ENCODE measurements around the gene BTBD2. TPM values are rescaled to one million over a fixed set of nuclear protein-coding genes. Genes with fewer than 3 reads are reported as not detected.

BTBD2 gene
- total RNA-seq, 1 donor from 2014 or later: 65.7 TPM

DNA sequence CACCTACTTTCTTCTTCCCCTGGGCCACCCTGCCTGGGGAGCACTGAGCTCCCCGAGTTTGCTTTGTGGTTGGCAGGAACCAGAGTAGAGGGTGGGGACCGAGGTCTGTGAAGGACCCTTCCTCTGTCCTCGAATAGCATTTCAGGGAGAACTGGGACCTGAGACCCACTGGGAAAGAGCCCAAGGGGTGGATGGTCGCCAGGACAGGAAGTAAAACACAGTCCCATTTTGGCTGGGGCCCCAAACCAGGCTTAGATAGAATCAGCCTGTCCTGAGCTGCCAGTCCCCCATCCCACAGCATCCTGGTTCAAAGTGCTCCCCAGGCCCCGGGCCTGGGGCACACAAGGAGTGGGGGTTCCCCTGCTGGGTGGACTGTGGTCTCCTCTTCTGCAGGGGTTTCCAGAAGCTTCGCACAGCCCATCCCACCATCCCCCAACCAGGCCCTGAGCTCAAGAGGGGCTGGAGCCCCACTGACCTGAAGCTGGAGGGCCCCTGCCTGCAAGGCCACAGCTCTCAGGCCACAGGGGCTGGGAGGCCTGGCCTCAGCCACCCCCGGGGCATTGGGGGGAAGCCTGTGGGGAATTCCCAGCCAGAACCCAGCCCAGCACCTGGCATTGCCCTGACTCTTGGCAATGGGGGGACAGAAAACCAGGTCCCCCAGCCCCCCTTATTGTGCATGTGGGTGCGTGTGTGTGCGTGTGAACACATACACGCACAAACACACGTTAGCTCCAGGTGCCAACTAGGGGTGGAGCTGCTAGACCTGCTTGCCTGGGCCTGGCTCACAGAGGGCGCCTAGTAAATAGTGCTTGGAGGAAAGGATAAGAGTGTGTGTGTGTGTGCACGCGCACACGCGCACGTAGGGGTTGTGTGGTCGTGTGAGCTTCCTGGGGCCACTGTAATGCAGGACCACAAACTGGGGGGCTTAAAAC, 36.5 kb upstream of the BTBD2 start:
- intact Hi-C loops (cut with DNase I): no loop called here
- DNase-seq (ENCODE audit: low spot score) (peak; percentile 78), ATAC-seq (no peak)

DNA sequence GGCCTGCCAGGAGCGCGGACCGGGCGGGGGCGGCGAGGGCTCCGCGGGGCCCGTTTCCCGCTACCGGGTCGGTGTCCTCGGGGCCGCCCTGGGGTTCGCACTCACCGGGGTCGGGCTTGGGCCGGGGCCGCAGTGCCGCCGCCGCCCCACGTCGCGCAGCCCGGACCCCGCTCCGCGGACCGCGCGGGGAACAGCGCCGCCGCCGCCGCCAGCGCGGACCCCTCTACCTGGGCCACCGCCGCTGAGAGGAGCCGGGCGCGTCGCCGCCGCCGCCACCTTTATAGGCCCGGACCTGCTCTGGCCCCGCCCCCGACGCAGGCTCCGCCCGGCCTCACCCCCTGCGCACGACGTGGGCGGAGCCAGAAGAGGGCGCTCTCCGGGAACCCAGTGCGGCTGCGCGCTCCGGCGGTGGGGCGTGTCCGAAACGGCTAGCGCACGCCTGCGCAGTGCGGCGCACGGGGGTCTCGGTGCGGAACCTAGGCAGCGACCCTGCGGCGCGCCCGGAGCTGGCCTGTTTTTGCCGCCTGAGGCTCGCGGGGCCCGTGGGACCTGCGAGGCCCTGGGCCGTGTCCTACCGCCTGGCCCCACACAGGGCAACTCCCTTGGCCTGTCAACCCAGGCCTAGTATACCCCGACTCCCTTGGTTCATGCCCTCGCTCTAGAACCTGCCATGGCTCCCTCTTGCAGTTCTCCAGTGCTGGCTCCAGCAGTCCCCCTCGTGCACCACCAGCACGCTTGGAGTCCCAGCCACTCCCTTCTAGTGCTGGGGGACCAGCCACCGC, 35.7 kb upstream of the BTBD2 start, which contains the start of gene MKNK2:
TSS of gene MKNK2 (minus strand) at position 254 of the 782 bp plus-strand sequence. CDS start 393 bp downstream, outside the sequence.
- intact Hi-C loops (cut with DNase I): no loop called here
- DNase-seq (ENCODE audit: low spot score) (peak; percentile 97), ATAC-seq (peak; percentile 67)

DNA sequence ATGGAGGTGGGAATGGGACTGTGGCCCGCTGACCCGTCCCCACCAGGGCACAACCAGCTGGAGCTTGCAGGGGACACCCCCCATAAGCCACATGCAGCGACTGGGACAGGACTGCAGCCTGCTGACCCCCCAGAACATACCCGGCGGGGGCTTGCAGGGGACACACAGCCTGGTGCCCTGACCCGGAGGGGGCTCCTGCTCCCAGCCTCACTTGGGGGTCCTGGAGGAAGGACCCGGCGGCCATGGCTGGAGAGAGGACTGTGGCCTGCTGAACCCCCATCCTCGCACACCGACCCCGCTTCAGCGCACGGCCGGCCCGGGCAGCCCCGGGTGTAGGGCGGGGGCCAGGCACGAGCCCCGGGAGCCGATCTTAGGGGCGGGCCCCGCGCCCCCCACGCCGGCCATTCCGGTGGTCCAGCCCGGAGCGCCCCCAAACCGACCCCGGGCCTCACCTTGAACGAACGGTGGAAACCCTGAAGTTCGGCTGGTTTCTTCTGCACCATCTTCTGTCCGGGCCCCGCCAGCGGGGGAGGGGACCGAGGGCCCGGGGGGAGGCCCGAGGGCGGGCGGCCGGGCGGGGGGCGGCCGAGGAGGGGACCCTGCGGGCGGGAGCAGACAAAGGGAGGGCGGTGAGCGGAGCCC, 35.0 kb upstream of the BTBD2 start:
- DNase-seq (ENCODE audit: low spot score) (peak; percentile 72), ATAC-seq (peak; percentile 8)
- intact Hi-C loops (cut with DNase I): no loop called here

DNA sequence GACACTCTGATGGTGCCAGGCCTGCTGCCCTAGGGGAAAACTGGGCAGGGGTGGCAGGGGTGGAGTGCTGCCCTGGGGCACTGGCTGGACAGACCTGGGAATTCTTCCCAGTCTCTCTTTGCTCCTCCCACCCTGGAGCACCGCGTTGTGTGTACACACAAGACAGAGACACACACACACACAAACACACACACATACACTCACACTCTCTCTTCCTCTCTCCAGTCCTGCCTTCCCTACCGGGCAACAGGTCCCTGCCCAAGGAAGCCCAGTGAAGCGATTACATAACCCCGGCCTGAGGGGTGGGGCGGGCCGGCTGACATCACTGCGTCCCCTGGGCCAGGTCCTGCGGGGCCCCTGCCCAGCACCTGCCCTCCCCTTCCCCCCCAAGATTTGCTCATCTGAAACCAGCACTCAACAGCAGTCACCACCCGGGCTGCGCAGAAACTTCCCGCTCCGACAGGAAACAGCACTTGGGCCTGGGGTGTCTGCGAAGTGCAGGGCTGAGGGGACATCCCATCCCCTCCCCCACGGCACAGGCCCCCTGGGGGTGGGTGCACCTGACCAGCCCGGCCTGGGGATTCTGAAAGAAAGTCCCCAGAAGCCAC, 34.3 kb upstream of the BTBD2 start:
- DNase-seq (ENCODE audit: low spot score) (peak; percentile 86), ATAC-seq (peak; percentile 82)
- intact Hi-C loops (cut with DNase I): no loop called here

DNA sequence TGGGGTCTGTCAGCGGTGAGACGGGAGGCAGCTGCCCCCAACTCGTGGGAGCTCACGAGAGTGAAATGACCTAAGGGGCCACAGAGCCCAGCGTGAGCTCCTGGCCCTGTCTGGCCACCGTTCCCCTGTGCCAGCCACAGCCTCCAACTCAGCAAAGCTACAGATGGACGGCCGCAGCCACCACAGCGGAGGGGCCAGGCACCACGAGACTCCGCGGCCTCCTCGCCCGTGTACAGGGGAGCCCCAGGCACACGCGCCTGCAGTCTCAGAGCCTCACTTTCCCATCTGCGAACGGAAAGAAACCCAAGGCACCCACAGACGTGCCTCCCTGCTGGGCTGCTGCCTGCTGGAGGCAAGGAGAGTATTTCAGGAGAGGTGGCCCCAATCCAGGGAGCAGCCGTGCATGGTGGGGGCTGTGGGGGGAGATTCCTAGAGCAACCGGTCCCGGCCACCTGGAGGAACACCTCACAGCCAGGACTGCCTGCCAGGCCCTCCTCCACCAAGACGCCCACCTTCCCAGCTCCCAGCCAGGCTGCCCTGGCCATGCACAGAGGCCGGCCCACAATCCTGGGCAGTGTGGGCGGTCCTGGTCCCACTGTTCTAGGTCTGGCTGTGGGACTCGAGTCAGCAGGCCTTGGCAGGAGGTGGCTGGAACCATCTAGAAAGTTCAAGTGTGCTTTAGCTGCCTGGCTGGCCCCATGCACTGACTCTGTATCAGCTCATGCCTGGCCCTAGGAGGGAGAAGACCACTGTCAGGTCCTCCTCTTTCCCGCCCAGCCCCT, 33.6 kb upstream of the BTBD2 start:
- DNase-seq (ENCODE audit: low spot score) (peak; percentile 74), ATAC-seq (peak; percentile 18)
- intact Hi-C loops (cut with DNase I): no loop called here

DNA sequence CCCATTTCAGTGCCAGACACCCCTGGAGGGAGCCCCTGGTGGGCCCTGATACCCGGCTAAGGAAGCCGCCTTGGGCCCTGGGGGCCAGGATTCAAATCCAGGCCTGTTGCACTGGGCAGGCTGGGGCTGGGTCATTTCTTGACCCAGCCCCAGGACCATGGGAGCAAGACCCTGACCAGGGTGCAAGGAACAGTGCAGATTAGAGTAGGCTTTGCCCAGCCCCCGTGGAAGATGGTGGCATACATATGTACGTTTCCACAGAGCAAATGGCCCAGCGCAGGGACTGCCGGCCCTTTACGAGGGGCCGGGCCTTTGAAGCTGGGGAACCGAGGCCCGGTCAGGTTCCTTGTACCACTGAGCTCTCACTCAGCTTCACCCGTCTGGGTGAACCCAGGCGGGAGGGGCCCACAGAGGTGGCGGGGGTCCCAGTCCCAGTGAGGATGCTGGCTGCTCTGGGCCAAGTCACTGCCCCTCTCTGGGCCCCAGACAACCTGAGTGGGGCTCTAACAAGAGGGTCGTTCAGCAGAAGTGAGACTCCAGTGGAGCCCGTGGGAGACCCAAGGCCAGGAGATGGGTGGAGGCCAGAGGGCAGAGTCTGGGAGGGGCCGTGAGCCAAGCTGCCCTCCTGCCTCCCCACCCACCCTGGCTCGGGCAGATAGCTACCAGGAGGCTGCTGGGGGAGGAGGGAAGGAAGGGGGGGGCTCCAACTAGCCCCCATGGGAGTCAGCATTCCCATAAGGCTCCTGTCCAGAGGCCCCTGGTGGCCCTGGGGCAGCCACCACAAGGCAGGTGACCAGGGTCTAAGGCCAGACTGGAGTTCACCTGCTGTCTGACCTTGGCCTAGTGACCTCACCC, 32.8 kb upstream of the BTBD2 start:
- intact Hi-C loops (cut with DNase I): no loop called here
- DNase-seq (ENCODE audit: low spot score) (no peak), ATAC-seq (no peak)

DNA sequence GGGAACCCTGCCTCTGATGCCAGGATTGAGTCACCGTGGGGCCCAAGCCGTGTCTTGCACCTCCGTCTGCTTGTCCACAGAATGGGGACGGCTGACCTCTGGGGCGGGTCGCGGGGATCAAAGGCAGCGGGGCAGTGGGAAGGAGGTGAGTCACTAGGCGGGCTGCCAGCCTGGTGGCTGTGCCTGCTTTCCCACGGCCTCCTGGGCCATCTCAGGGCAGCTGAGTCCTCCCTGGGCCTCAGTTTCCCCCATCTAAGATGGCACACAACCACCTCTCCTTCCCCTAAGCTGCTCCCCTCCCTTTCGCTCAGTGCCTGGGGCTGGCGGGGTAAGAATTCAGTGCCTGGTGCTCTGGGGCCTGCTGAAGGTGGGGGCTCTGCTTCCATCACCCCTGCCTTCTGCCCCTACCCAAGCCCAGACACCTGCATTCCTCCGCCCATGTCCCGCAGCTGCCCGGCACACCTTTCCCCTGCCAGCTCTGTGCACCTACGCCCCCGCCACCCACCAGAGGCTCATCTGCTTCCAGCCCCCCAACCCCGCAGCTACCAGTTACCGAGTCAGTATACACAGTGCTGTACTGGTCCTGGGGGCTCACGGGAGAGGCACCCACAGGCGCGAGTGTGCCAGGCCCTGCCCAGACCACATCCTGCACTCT, 32.1 kb upstream of the BTBD2 start:
- no peak for ATAC-seq
- peak; percentile 70 for DNase-seq (ENCODE audit: low spot score)
- intact Hi-C loops (cut with DNase I): no loop called here

DNA sequence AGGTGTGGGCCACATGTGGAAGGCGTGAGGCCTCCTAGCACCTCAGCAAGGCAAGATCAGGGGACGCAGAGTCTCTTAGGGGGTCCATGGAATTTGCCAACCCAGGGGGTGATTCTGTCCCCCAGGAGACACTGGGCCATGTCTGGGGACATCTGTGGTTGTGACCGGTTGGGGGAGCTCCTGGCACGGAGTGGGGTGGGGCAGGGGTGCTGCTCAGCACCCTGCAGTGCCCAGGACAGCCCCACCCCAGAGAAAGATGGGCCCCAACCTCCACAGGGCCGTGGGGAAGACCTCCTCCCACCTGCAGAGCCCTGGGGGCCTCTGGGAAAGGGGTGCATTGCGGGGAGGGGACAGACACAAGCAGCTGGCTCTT, 31.5 kb upstream of the BTBD2 start:
- DNase-seq (ENCODE audit: low spot score) (no peak), ATAC-seq (no peak)
- intact Hi-C loops (cut with DNase I): no loop called here

DNA sequence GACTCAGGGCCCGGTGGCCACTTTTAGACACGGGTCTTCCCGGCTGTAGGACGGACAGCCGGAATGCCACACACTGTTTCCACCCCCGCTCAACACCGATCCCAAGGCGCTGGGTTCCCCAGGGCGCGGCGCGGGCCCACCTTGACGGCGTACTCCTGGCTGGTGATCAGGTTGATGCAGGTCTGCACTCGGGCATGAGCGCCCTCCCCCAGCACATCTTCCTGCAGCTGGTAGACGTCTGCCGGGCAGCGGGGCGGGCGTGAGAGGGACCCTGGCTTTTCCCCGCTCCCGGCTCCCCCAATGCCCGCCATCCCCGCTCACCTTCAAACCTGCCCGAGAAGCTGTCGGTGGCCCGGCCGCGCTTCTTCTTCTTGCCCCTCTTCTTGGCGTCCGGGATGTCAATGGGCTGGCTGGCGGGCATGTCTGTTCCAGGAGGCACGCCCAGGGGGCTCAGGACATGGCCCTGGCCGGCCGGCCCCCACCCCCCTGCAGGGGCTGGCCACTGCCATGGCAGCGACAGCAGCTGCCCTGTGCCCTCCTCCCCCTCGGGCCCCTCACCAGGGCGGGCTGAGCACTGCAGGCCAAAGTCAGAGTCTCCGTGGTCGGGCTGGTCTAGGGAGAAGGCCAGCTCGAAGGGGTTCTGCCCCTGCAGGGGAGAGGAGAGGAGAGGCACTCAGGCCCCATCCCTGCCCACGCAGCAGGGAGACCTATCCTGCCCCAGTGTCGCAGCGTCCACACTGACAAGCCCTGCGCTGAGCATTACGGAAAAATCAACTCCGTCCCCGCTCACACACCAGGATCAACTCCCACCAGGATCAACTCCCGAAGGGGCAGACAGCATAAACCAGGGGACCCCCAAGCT, 30.8 kb upstream of the BTBD2 start:
- intact Hi-C loops (cut with DNase I): no loop called here
- ATAC-seq: no peak
- peak; percentile 53 for DNase-seq (ENCODE audit: low spot score)

DNA sequence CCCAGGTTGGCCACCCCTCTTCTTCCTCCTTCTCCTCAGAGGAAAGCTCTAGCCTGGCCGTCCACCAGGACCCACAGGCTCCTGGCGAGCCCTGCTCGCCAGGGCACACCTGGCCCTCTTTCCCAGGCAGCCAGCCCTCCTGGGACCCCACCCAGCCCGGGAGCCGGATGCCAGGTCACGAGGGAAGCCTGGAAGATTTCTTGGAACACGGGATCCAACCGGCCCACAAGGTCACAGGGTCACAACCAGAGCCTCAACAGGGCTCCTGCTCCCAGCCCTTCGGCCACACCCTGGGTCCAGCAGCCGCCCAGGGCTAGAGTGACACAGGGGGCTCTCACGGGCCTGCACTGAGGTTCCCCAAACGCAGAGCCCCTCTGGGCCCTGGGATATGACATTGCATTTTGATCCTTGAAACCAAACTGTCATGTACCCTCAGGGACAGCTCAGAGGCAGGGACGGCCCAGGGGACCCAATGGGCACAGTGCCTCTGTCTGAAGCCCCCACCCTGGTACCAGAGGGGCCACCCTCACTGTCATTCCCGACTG, 30.1 kb upstream of the BTBD2 start:
- ATAC-seq (no peak), DNase-seq (ENCODE audit: low spot score) (peak; percentile 66)
- intact Hi-C loops (cut with DNase I): no loop called here

DNA sequence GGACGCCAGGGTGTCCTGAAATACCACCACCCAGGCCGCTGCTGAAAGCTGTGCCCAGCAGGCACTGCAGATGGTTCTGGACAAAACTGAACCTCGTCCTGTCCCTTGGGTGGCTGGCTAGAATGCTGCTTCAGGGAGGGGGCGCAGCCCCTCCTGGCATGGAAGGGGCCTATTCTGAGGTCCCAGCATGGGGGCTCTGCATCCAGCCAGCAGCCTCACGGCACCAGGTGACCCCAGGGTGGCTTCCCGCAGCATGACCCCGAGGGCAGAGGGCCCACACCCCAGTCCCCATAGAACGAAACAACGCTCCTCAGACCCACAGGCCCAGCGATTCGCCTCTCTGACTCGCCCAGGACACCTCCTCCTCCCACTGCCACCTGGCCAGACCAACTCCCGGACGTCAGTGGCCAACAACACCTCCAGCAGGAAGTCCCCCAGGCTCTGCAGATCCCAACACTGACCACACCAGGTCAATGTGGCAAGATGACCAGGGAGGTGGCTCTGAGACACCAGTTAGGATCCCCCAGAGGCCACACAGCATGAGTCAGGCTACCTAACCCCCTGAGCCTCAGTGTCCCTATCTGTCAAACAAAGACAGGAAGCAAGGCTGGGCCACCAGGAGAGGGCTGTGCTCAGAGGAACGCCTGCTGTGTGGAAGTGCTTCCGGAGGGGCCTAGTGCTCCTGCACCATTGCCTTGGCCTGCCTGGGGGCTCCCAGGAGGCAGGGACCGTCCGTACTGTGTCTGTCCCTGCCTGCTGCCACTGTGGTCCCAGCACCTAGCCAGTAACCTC, 29.4 kb upstream of the BTBD2 start:
- ATAC-seq: no peak
- no peak for DNase-seq (ENCODE audit: low spot score)
- intact Hi-C loops (cut with DNase I): no loop called here

DNA sequence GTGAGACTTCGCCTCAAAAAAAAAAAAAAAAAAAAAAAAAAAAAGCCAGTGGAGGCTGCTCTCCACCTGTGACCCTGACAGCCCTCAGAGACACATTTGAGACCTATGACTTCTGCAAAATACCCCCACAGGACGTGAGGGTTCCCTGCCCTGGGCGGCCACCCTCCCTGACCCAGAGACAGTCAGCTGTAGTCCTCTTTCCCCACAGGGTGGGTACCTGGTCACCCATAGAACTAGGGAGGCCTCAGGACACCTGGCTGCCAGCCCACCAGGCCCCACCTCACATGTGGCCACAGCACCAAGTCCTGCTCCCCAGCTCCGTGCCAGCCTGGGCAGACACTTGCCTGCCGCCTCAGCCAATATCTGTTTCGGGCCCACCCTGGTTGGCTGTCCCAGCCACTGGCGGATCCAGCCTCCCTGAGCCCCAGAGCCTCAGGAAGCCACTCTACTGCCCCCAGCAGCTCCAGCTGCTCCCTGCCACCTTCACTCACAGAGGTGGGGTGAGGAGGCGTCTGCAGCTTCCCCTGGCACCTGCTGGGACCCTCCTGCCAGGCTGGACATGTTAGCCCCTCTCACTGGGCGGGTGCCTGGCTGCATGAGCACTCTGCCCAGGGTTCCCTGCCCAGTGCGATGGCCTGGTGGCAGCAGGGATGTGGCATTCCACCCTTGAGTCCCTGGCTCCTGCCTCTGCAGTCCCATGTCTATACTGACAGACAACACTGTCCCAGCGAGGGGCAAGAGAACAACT, 28.6 kb upstream of the BTBD2 start:
- ATAC-seq (no peak), DNase-seq (ENCODE audit: low spot score) (peak; percentile 68)
- intact Hi-C loops (cut with DNase I): no loop called here

DNA sequence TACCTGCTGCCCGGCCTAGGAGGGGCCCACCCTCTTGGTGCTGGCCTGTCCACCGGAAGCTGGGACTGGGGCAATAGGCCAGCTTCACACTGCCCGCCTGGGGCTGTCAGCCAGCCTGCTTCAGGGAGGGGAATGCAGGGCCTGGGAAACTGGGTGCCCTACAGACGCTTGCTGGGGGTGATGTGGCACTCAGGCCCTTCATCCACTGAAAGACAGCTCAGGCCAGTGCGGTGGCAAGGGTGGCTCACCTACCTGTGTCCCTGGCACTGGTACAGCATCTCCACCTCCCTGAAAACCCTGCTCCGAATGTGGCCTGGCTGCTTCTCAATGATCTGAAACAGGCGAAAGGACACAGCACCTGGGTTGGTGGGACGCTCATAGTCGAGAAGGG, 27.7 kb upstream of the BTBD2 start:
- intact Hi-C loops (cut with DNase I): no loop called here
- peak; percentile 68 for DNase-seq (ENCODE audit: low spot score)
- no peak for ATAC-seq

DNA sequence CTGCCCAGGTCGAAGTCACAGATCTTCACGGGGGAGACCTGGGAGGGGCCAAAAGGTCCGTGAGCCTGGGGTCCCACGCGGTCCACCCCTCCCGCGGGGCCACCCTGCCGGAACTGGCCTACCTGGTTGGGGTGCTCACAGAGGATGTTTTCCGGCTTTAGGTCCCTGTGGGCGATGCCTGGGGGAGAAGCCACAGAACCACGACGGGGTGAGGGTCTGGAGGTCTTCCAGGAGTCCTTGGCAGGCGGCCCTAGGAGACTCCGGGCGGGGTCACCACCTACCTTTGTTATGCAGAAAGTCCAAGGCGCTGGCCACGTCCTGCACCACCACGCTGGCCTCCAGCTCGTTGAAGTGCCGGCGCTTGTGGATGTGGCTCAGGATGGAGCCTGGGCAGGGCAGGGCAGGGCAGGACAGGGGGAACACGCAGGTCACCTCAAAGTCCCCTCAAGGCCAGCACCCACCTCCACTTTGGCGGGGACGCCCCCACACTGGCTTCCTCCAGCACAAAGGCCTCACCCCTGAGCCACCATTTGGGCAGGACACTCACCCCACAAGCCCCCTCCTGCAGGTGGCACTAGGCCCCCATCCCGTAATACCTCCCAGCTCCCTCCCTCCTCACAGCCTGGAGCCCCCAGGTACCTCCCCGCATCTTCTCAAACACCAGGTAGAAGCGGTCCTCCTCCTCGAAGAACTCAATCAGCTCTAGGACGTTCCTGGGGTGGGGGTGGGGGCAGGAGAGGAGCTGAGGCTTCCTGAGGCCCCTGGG, 27.2 kb upstream of the BTBD2 start:
- intact Hi-C loops (cut with DNase I): no loop called here

More for the DNA sequence above, 27.2 kb upstream of the BTBD2 start:
- peak; percentile 80 for DNase-seq (ENCODE audit: low spot score)
- peak; percentile 1 for ATAC-seq
